Stimulated activated CD8-positive, alpha-beta memory T cell treated with anti-CD3 and anti-CD28 coated beads, Interleukin-15, amount 100 ng/mL, for 1 hour (primary cell): Measurements from ENCODE around the gene OSBPL5.

ENCODE experiments used
- DNase-seq: peaks from one replicate; pipeline ENCODE4 v3.0.0-alpha.2; 2020; ENCODE audit warnings: low read depth

The OSBPL5 gene

DNA sequence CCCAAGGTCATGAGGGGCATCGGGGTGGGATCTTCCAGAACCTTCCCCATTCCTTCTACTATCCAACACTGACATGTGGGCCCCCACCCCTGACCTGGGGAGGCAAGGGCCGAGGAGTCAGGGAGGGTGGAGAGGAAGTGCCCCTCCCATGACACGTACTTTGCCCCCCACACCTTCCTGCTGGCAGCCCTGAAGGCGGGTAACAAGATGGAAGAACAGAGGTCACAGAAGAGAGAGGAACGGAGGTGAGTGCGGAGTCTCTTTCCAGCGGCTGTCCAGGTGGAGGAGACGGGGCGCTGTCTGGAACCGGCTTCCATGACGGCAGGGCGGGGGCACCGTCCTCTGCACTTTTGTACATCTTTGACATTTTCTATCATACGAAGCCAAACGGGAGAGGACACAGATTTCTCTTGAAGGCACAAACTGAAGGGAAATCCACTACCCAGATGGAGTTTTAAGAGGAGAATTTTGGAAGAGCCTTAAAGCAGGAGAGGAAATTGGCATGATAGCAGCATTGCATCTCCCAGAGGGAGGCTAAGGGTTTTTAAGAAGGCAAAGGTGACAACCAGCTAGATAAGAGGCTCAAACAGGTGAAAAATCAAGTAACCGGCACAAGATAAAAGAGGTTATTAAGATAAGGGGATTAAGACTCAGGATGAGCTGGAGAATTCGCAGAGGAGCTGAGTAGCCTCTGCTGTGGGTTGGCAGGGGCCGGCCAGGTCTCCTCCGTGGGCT is 16.7 kb downstream of the OSBPL5 start:
- no peak for DNase-seq

- no peak for DNase-seq
Observed at GRCh38 chr11:3147626-3148025, 17.5 kb downstream of the OSBPL5 start.

DNA sequence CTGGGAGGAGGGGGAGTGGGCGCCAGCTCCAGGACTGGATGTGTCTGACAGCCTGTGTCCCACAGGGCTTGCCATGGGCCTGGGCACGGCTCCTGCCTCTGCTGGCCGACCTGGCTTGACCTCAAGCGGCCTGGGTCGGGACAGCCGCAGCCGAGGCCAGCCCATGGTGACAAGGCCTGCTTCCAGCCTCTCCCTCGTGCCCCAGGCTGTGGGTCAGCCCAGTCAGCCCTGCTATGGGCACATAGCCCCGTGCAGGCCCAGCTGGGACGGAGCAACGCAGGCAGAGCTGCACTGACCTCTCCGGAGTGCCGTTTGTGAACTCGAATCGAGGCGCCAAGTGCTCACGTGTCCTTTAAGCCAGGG is 17.9 kb downstream of the OSBPL5 start:
- no peak for DNase-seq

GRCh38 chr11:3146612-3147256 is 18.4 kb downstream of the OSBPL5 start:
- no peak for DNase-seq

GRCh38 chr11:3145206-3145520 is 19.9 kb downstream of the OSBPL5 start:
- no peak for DNase-seq

- DNase-seq, result no peak
Observed at GRCh38 chr11:3144296-3145205, 20.6 kb downstream of the OSBPL5 start.

DNA sequence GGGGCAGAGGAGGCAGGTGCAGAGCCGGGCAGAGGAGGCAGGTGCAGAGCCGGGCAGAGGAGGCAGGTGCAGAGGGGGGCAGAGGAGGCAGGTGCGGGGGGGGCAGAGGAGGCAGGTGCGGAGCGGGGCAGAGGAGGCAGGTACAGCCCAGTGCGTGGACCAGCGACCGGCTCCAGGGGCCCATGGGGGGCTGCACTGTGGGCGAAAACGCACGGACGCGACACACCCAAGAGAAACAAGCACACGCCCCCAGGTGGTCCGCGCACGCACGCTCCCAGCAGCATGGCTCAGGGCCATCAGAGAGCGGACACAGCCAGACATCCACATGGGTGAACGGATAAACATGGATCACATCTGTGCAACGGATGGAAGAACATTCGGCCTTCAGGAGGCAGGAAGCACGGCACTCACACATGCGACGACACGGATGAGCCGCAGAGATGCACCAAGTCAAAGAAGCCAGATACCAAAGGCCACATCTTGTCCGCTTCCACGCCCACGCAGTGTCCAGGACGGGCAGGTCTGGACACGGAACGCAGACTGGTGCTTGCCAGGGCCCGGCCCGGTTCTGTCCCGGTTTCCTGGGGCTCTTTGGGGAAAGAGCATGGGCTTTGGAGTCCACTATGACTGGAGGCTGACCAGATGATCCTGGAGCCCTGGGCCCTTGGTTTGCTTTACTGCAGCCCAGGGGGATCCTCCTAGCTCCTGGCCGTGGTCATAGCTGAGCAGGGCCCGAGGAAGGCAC is 21.8 kb downstream of the OSBPL5 start:
- no peak for DNase-seq

DNA sequence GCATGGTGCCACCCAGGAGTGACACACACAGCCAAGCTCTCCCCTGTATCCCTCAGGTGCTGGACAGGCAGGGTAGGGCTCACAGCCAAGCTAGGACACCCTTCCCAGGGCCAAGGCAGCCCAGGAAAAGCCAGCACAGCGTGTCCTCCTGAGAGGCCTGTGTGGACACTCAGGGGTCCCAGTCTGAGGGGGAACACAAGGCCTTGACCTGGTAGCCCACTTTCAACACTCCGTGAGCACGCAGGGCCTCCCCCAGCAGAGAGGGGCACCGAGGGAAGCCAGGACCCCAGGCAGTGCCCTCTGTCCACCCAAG is 24.9 kb downstream of the OSBPL5 start:
- no peak for DNase-seq

- DNase-seq, result no peak
Observed at GRCh38 chr11:3139481-3140290, 25.4 kb downstream of the OSBPL5 start.

DNA sequence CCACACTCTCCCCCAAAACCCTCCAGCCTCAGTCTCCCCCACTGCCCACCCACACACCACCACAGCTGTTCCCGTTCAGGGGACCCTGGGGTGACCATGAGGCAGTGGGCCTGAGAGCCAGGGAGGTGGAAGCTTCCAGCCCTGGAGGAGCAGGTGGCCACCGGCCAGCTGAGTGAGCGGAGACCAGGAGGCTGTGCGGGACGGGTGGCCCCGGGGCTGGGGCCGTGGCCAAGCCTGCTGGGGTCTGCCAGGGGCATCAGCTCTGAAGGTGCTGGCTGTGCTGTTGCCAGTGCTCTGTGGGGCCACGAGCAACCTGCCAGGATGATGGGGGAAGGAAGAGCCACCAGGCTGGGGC is 26.0 kb downstream of the OSBPL5 start:
- DNase-seq, result no peak

DNA sequence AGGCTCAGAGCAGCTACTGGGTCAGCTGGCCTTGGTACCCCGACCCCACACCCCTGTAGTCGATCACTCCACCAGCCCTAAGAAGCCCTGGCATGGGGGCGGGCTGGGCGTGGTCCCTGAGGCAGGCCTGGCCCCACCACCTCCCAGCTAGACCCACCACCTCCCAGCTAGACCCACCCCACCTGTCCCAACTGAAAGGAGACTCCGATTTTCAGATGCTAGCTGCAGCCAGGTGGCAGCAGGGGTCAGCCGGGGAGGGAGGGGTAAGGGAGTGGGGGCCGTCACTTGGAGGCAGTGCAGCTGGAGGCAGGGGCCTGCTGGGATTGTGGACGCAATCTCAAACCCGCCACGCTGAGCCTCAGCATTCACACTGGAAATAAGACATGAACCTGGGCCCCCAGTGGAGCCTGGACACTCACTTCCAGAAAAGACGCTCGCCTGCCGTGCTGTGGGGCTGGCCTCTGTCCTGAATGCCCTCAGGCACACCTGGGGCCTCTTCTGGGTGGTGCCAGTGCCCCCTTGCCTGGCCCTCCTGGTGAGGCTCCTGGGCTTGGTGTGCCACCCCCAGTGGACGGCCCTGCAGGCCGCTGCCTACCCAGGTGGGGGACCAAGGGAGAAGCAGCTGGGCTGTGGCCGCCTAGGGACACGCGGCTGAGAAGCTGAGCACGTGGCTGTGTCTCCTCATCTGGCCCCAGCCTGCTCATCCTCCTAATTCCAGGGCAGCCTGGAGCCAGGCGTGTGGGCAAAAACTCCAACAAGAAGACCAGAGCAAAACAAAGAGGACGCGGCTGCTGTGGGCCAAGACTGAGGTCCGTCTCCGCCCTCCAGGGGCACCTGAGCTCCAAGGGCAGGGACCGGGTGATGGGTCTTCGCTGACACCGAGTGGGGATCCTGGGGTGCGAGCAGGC is 26.7 kb downstream of the OSBPL5 start:
- no peak for DNase-seq

- DNase-seq, result no peak
Observed at GRCh38 chr11:3137486-3138177, 27.5 kb downstream of the OSBPL5 start.

GRCh38 chr11:3136546-3137455 is 28.3 kb downstream of the OSBPL5 start:
- DNase-seq, result no peak

DNA sequence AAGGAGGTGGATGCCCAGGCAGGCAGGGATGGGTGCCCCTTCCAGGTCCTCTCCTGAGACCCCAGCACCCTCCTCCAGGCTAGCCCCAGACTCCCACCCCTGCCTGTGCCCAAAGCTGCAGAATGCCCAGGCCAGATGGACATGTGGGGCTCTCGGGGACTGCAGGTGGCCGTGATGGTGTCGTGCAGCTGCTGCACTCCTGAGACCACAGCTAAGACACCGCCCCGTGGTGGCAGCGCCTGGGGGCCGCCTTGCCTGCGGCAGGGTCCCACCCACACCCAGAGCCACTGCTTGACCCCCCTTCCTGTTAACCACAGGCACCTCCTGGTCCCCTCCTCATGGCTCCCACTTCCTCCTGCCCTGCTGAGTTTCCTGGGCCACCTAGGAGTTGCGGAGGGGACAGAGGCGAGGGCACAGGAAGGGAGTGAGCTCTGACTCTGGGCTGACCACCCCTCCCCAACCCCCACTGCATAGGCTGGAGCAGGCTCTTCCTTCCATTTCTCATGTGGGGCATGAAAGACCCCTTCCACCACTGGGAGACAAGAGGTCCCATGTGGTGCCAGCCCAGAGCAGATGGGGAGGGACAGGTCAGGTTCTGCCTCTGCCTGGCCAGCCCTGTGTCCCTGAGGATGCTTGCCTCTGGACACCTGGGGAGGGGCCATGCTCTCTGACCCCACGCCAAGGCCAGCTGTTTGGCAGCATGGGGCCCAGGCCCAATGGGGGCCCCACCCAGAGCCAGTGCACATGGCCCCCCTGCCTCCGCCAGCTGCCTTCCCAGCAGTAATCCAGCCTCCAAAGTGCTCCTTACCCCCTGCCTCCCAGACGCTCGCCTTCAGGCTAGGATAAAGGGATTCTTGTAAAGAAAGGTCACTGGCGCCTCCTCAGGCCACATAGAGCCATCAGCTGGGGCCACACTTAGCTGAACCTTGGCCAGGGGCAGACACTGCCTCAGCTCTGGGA is 29.3 kb downstream of the OSBPL5 start:
- no peak for DNase-seq

DNA sequence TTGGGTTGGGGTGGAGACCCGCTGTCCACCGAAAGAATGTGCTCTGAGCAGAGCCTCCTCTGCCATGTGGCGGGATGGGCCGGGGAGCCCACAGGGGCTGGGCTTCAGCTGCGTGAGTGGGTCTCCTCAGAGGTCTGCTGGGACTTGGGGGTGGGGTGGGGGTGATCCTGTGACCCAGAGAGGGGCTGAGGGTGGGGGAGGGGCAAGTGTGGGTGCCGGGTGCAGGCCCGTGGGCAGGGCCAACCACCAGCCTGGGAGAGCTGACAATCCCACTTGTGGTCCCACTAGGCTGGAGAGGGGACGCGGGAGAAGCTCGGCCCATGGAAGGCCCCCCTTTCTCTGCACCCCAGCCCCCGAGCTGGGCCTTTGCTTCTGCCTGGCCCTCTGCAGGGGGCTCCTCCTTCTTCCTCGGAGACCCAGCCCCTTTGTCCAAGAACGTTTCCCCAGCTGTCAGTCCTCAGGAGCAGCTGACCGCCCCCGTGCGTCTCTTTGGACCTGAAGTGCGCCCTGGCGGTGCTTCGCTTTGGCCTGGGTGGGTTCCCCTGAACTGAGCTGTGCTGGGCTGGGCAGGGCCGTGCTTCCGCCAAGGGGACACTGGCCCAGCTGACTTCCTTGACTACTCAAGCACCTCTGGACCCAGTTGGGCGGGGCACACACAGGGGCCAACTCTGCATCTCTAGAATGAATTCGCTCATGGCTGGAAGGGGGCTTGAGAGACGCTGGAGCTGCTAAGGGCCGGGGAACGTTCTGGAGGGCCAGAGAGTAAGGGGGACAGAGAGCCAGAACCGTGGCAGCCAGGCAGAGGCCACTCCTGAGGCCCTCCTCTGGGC is 30.2 kb downstream of the OSBPL5 start:
- no peak for DNase-seq

DNA sequence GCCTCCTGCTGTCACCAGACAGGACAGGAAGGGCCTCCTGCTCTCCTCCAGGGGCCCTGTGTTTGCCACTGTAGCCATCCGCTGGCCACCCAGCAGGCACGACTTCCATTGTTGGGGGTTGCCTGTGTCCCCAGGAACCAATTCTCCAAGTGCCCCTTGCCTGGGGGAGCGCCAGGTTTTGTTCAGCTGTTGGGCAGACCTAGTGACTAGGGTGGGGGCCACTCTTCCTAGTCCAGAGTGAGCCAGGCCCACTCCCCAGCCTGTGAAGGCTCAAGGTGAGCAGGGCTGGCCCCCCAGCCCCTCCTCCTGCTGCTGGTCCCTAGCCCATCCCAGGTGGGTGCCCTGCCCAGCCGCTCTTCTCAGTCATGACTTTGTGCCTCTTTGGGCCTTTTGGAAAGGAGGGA is 30.9 kb downstream of the OSBPL5 start:
- DNase-seq, result no peak
